GM21390 (cell line): ENCODE measurements around the gene MSX2.

Experiments used
- ATAC-seq: cut with Tn5 transposase; IDR thresholded peaks from one replicate; pipeline ENCODE4 v1.9.1; 2021; ENCODE audit not compliant: unreplicated experiment

The MSX2 gene

GRCh38 chr5:174765540-174765939, 41.2 kb downstream of the MSX2 start:
- no peak for ATAC-seq

GRCh38 chr5:174767670-174768069, 43.3 kb downstream of the MSX2 start:
- ATAC-seq: no peak

- no peak for ATAC-seq
Observed at GRCh38 chr5:174769005-174769404, 44.6 kb downstream of the MSX2 start.

- ATAC-seq: no peak
Observed at GRCh38 chr5:174773371-174773770, 49.0 kb downstream of the MSX2 start.

GRCh38 chr5:174775081-174775480, 50.7 kb downstream of the MSX2 start:
- no peak for ATAC-seq

GRCh38 chr5:174777111-174777510, 52.7 kb downstream of the MSX2 start:
- ATAC-seq: no peak

- ATAC-seq: no peak
Observed at GRCh38 chr5:174777583-174777982, 53.2 kb downstream of the MSX2 start.
